ENCODE results near the gene FOXP1. TPM values are rescaled to one million over a fixed set of nuclear protein-coding genes. Genes with fewer than 3 reads are reported as not detected.
A peak's percentile ranks its signal among the peaks of the same experiment; 100 is the strongest.

The FOXP1 gene
- polyA plus RNA-seq, 6 donors from 2014 or later = 441 to 620 (median 523) TPM

- ATAC-seq (ENCODE audit: low read depth in 2 of 2) = no peak
- H3K4me1 Mint-ChIP-seq = peaks cover 24 to 48% (median 41%) of the 10 kb centered on the region in 3 donors
- DNase-seq = peak; percentile 39
- peaks cover 0 to 9% of the 10 kb centered on the region in 2 donors for H3K36me3 Mint-ChIP-seq
- H3K4me3 Mint-ChIP-seq = peak overlapping the region; percentile 93 to 98 (median 96)
- H3K27me3 Mint-ChIP-seq = no peaks in the 10 kb centered on the region
- no peaks in the 10 kb centered on the region for H3K9me3 Mint-ChIP-seq
- peak overlapping the region; percentile 91 to 100 (median 98) for H3K27ac Mint-ChIP-seq
Observed at GRCh38 chr3:71584394-71585011, 975 bp upstream of the FOXP1 start.

- peaks cover 0 to 9% of the 10 kb centered on the region in 2 donors for H3K36me3 Mint-ChIP-seq
- H3K27me3 Mint-ChIP-seq = no peaks in the 10 kb centered on the region
- H3K4me1 Mint-ChIP-seq = peaks cover 27 to 57% (median 50%) of the 10 kb centered on the region in 3 donors
- no peaks in the 10 kb centered on the region for H3K9me3 Mint-ChIP-seq
- H3K4me3 Mint-ChIP-seq = peak overlapping the region; percentile 97 to 100 (median 99)
- peak; percentile 80 for DNase-seq
- H3K27ac Mint-ChIP-seq = peak overlapping the region; percentile 97 to 100 (median 99)
- ATAC-seq (ENCODE audit: low read depth in 2 of 2) = peak; percentile 50 to 56
Observed at GRCh38 chr3:71582612-71583565, 639 bp downstream of the FOXP1 start.

GRCh38 chr3:71582036-71582611, 1.4 kb downstream of the FOXP1 start:
- no peaks in the 10 kb centered on the region for H3K9me3 Mint-ChIP-seq
- H3K27ac Mint-ChIP-seq = peak overlapping the region; percentile 97 to 100 (median 99)
- ATAC-seq (ENCODE audit: low read depth in 2 of 2) (peak; percentile 44 to 46), DNase-seq (peak; percentile 81)
- peaks cover 31 to 65% (median 56%) of the 10 kb centered on the region in 3 donors for H3K4me1 Mint-ChIP-seq
- no peaks in the 10 kb centered on the region for H3K27me3 Mint-ChIP-seq
- H3K4me3 Mint-ChIP-seq = peak overlapping the region; percentile 97 to 100 (median 99)
- H3K36me3 Mint-ChIP-seq = peaks cover 0 to 9% of the 10 kb centered on the region in 2 donors

- peak; percentile 70 for DNase-seq
- peak; percentile 13 to 19 for ATAC-seq (ENCODE audit: low read depth in 2 of 2)
- Mint-ChIP-seq H3K36me3 (peaks cover 0 to 9% of the 10 kb centered on the region in 2 donors), H3K27me3 (no peaks in the 10 kb centered on the region), H3K4me1 (peaks cover 36 to 66% (median 55%) of the 10 kb centered on the region in 3 donors), H3K9me3 (no peaks in the 10 kb centered on the region), H3K4me3 (peak overlapping the region; percentile 97 to 100 (median 99)), H3K27ac (peak overlapping the region; percentile 97 to 100 (median 99))
Observed at GRCh38 chr3:71581457-71582035, 2.0 kb downstream of the FOXP1 start.

- Mint-ChIP-seq H3K27ac (peak overlapping the region; percentile 97 to 100 (median 99)), H3K4me1 (peaks cover 37 to 65% (median 51%) of the 10 kb centered on the region in 3 donors), H3K27me3 (no peaks in the 10 kb centered on the region), H3K9me3 (no peaks in the 10 kb centered on the region), H3K36me3 (peaks cover 0 to 9% of the 10 kb centered on the region in 2 donors), H3K4me3 (peak overlapping the region; percentile 97 to 100 (median 99))
- DNase-seq (peak; percentile 21), ATAC-seq (ENCODE audit: low read depth in 2 of 2) (no peak)
Observed at GRCh38 chr3:71580636-71581456, 2.7 kb downstream of the FOXP1 start.

GRCh38 chr3:71579935-71580406, 3.6 kb downstream of the FOXP1 start:
- no peaks in the 10 kb centered on the region for H3K27me3 Mint-ChIP-seq
- H3K9me3 Mint-ChIP-seq = no peaks in the 10 kb centered on the region
- peaks cover 44 to 66% (median 51%) of the 10 kb centered on the region in 3 donors for H3K4me1 Mint-ChIP-seq
- H3K27ac Mint-ChIP-seq = peak overlapping the region; percentile 78 to 100 (median 99)
- peak overlapping the region; percentile 97 to 100 (median 99) for H3K4me3 Mint-ChIP-seq
- H3K36me3 Mint-ChIP-seq = peaks cover 0 to 9% of the 10 kb centered on the region in 2 donors
- no peak for DNase-seq
- ATAC-seq (ENCODE audit: low read depth in 2 of 2) = no peak

GRCh38 chr3:71579326-71579934, 4.1 kb downstream of the FOXP1 start:
- Mint-ChIP-seq H3K9me3 (no peaks in the 10 kb centered on the region), H3K4me1 (peaks cover 41 to 62% (median 49%) of the 10 kb centered on the region in 3 donors), H3K4me3 (peak overlapping the region; percentile 97 to 100 (median 99)), H3K27me3 (no peaks in the 10 kb centered on the region), H3K27ac (peak overlapping the region; percentile 34 to 100 (median 92)), H3K36me3 (peaks cover 0 to 9% of the 10 kb centered on the region in 2 donors)
- ATAC-seq (ENCODE audit: low read depth in 2 of 2) (no peak), DNase-seq (no peak)

GRCh38 chr3:71578054-71578751, 5.3 kb downstream of the FOXP1 start:
- Mint-ChIP-seq H3K27ac (peak overlapping the region; percentile 62 to 86 (median 72)), H3K9me3 (no peaks in the 10 kb centered on the region), H3K4me1 (peaks cover 36 to 59% (median 47%) of the 10 kb centered on the region in 3 donors), H3K27me3 (no peaks in the 10 kb centered on the region), H3K4me3 (peak overlapping the region; percentile 76 to 100 (median 88)), H3K36me3 (peaks cover 0 to 9% of the 10 kb centered on the region in 2 donors)
- no peak for ATAC-seq (ENCODE audit: low read depth in 2 of 2)
- DNase-seq = no peak

GRCh38 chr3:71577011-71577410, 6.5 kb downstream of the FOXP1 start:
- H3K4me1 Mint-ChIP-seq = peaks cover 34 to 56% (median 51%) of the 10 kb centered on the region in 3 donors
- peaks cover 0 to 5% of the 10 kb centered on the region in 2 donors for H3K36me3 Mint-ChIP-seq
- no peak for ATAC-seq (ENCODE audit: low read depth in 2 of 2)
- peak overlapping the region; percentile 76 to 100 (median 88) for H3K4me3 Mint-ChIP-seq
- H3K27ac Mint-ChIP-seq = peak overlapping the region; percentile 63 to 93 (median 88)
- DNase-seq = peak; percentile 23
- H3K27me3 Mint-ChIP-seq = no peaks in the 10 kb centered on the region
- no peaks in the 10 kb centered on the region for H3K9me3 Mint-ChIP-seq

- Mint-ChIP-seq H3K9me3 (no peaks in the 10 kb centered on the region), H3K4me3 (peak overlapping the region; percentile 2 to 92 (median 29)), H3K27me3 (no peaks in the 10 kb centered on the region), H3K36me3 (no peaks in the 10 kb centered on the region), H3K4me1 (peaks cover 25 to 53% (median 47%) of the 10 kb centered on the region in 3 donors), H3K27ac (peak overlapping the region; percentile 21 to 81 (median 78))
- no peak for DNase-seq
- ATAC-seq (ENCODE audit: low read depth in 2 of 2) = no peak
Observed at GRCh38 chr3:71575433-71575832, 8.1 kb downstream of the FOXP1 start.

GRCh38 chr3:71573181-71573580, 10.3 kb downstream of the FOXP1 start:
- ATAC-seq (ENCODE audit: low read depth in 2 of 2) = no peak
- H3K36me3 Mint-ChIP-seq = no peaks in the 10 kb centered on the region
- no peaks in the 10 kb centered on the region for H3K27me3 Mint-ChIP-seq
- H3K9me3 Mint-ChIP-seq = no peaks in the 10 kb centered on the region
- H3K4me3 Mint-ChIP-seq = no peak overlapping the region
- no peak for DNase-seq
- peak overlapping the region in 3 of 6 donors; percentile 6 to 38 (median 22) for H3K27ac Mint-ChIP-seq
- H3K4me1 Mint-ChIP-seq = peaks cover 33 to 56% (median 49%) of the 10 kb centered on the region in 3 donors

All from naive B cell (primary cell).